ENCODE data around the gene MSI2.

MSI2 gene

GRCh38 chr17:57425903-57426880 is 169.9 kb downstream of the MSI2 start:
- DNase-seq (ENCODE audit: low read depth) = no peak
- H3K4me3 ChIP-seq (ENCODE audit: low read depth, low read length) = no peak overlapping the region
- TF ChIP-seq CTCF (IDR thresholded peaks at IDR 0.05; ENCODE audit: control insufficient read depth, extremely low read depth, insufficient read depth) = no peak

DNA sequence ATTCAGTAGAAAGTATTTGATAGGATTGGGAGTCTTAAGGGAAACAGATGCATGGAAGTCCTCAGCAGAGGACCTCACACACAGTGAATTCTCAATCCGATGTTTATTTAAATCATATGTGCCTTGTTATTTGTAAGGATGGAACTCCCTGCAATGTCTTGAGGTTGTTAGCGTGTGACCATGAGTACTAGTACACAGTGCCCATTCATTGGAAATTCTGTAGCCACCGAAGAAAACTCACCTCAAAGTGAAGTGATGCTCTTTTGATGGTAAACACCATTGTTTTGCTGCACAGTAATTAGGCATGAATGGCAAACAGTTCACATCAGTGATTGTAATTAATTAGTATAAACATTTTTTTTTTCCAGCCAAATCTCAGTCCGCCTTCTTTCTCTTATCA is 173.6 kb downstream of the MSI2 start:
- H3K4me3 ChIP-seq (ENCODE audit: low read depth, low read length) = no peak overlapping the region
- TF ChIP-seq CTCF (IDR thresholded peaks at IDR 0.05; ENCODE audit: control insufficient read depth, extremely low read depth, insufficient read depth) = no peak
- no peak for DNase-seq (ENCODE audit: low read depth)

DNA sequence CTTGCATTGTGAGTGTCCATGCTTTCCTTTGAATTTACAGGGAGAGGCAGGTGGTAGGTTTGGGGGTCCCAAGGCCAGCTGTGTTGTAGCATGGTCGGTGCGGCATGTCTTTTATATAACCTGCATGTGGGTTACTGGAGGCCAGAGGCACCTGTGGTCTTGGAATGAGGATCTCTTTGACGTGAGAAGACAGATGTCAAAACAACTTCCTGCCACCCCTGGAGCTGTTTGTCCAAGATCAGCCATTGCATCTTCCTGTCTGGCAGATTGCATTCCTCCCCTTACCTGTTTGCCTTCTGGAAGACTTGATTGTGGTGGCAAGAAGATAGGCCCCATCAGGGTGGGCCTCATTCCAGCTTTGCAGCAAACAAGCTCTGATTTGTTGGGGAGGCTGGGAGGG is 175.1 kb downstream of the MSI2 start:
- no peak for DNase-seq (ENCODE audit: low read depth)
- no peak for TF ChIP-seq CTCF (IDR thresholded peaks at IDR 0.05; ENCODE audit: control insufficient read depth, extremely low read depth, insufficient read depth)
- H3K4me3 ChIP-seq (ENCODE audit: low read depth, low read length) = no peak overlapping the region

- TF ChIP-seq CTCF (IDR thresholded peaks at IDR 0.05; ENCODE audit: control insufficient read depth, extremely low read depth, insufficient read depth) = no peak
- no peak for DNase-seq (ENCODE audit: low read depth)
- H3K4me3 ChIP-seq (ENCODE audit: low read depth, low read length) = no peak overlapping the region
These were observed 176.4 kb downstream of the MSI2 start for GRCh38 chr17:57432507-57433277.

DNA sequence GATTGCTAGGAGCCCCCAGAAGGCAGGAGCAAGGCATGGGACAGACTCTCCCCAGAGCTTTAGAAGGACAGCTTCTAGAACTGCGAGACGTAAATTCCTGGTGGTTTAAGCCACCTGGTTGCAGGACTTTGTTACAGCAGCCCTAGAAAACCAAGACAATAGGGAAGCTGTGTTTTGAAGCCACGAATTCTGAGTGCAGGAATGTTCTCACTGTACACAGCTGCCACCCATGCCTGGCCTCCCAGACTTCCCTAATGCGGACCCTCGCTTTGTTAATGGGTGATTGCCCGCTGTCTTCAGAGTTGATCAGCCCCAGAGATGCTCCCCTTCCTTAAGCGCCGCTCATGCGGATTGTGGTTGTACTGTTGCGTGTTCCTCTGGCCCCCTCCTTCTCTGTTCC is 177.1 kb downstream of the MSI2 start:
- no peak overlapping the region for H3K4me3 ChIP-seq (ENCODE audit: low read depth, low read length)
- no peak for DNase-seq (ENCODE audit: low read depth)
- no peak for TF ChIP-seq CTCF (IDR thresholded peaks at IDR 0.05; ENCODE audit: control insufficient read depth, extremely low read depth, insufficient read depth)

- H3K4me3 ChIP-seq (ENCODE audit: low read depth, low read length) = no peak overlapping the region
- no peak for DNase-seq (ENCODE audit: low read depth)
- no peak for TF ChIP-seq CTCF (IDR thresholded peaks at IDR 0.05; ENCODE audit: control insufficient read depth, extremely low read depth, insufficient read depth)
These were observed 178.0 kb downstream of the MSI2 start for GRCh38 chr17:57434361-57434760.

Measured in LNCaP clone FGC (cell line).